ENCODE data around the gene BCKDHB.

- TF ChIP-seq, protein P1, sequence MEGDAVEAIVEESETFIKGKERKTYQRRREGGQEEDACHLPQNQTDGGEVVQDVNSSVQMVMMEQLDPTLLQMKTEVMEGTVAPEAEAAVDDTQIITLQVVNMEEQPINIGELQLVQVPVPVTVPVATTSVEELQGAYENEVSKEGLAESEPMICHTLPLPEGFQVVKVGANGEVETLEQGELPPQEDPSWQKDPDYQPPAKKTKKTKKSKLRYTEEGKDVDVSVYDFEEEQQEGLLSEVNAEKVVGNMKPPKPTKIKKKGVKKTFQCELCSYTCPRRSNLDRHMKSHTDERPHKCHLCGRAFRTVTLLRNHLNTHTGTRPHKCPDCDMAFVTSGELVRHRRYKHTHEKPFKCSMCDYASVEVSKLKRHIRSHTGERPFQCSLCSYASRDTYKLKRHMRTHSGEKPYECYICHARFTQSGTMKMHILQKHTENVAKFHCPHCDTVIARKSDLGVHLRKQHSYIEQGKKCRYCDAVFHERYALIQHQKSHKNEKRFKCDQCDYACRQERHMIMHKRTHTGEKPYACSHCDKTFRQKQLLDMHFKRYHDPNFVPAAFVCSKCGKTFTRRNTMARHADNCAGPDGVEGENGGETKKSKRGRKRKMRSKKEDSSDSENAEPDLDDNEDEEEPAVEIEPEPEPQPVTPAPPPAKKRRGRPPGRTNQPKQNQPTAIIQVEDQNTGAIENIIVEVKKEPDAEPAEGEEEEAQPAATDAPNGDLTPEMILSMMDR (IDR thresholded peaks at IDR 0.05), result no peak
- no peak for TF ChIP-seq EZH2 (IDR thresholded peaks at IDR 0.05; ENCODE audit: borderline replicate concordance, insufficient read depth, low read depth, low read length, poor library complexity, severe bottlenecking)
Measured at GRCh38 chr6:80215063-80215462, 108.6 kb downstream of the BCKDHB start.

Data from B cell (primary cell).